Measurements from ENCODE around the gene DNAAF2. TPM values are rescaled to one million over a fixed set of nuclear protein-coding genes. Genes with fewer than 3 reads are reported as not detected.
"Not testable (repeated sequence)": the region's sequence is repeated elsewhere in the genome, so short reads cannot be mapped to it uniquely, and the experiment has no call there.

Gene DNAAF2
- total RNA-seq (1 to 10 TPM; 6.9 TPM), polyA plus RNA-seq (10 to 100 TPM; 10.1 to 16.7 (median 12.3) TPM), total RNA-seq (15.4 to 45.2 (median 33.8) reads per million in 6 experiments)

- no peaks in the 10 kb centered on the region for H3K9me3 Mint-ChIP-seq
- H3K27ac Mint-ChIP-seq = peak within 1 kb of the TSS; percentile 94 to 99 (median 98)
- peak within 1 kb of the TSS; percentile 92 to 99 (median 97) for H3K4me3 Mint-ChIP-seq
- peak in 9 of 10 donors; percentile 51 to 85 (median 66) for DNase-seq
- peaks cover 0 to 30% (median 2%) of the 10 kb centered on the region in 3 donors for H3K36me3 Mint-ChIP-seq
- peaks cover 18 to 68% (median 60%) of the 10 kb centered on the region in 4 donors for H3K4me1 Mint-ChIP-seq
- no peaks in the 10 kb centered on the region for H3K27me3 Mint-ChIP-seq
- peak; percentile 46 to 53 for ATAC-seq
- POLR2A ChIA-PET = interaction anchor here (0.9 to 6.3 kb wide), 22 partner anchors 8 to 897 kb away, joined by 3 to 203 read pairs (median 4); partner anchors contain the start of genes KLHDC1, KLHDC2, LRR1 and MGAT2
Observed at GRCh38 chr14:49634547-49635334, at the start of gene DNAAF2. Gene DNAAF2 (minus strand): TSS chr14:49635244. CDS start chr14:49635149, 95 bp downstream.

- H3K27ac Mint-ChIP-seq = no peak overlapping the region
- H3K9me3 Mint-ChIP-seq = peaks cover 0 to under 1% (median 0%) of the 10 kb centered on the region in 9 donors
- H3K36me3 Mint-ChIP-seq = peaks cover 0 to 3% (median 3%) of the 10 kb centered on the region in 3 donors
- no peaks in the 10 kb centered on the region for H3K27me3 Mint-ChIP-seq
- no peaks in the 10 kb centered on the region for H3K4me1 Mint-ChIP-seq
- no peak for ATAC-seq
- DNase-seq = no peak
- no peak overlapping the region for H3K4me3 Mint-ChIP-seq
- POLR2A ChIA-PET = no interaction called here
Observed at GRCh38 chr14:49679271-49679670, 44.2 kb upstream of the DNAAF2 start.

- POLR2A ChIA-PET = no interaction called here
- H3K27me3 Mint-ChIP-seq = peaks cover 0 to 3% (median 0%) of the 10 kb centered on the region in 5 donors
- no peak overlapping the region for H3K27ac Mint-ChIP-seq
- no peak overlapping the region for H3K4me3 Mint-ChIP-seq
- peak in 1 of 2 donors; percentile 38 for ATAC-seq
- peaks cover 0 to 4% (median 0%) of the 10 kb centered on the region in 4 donors for H3K4me1 Mint-ChIP-seq
- peaks cover 0 to 3% (median 3%) of the 10 kb centered on the region in 3 donors for H3K36me3 Mint-ChIP-seq
- H3K9me3 Mint-ChIP-seq = peaks cover 0 to 4% (median 0%) of the 10 kb centered on the region in 9 donors
- no peak for DNase-seq
Observed at GRCh38 chr14:49677643-49678042, 42.6 kb upstream of the DNAAF2 start.

- Mint-ChIP-seq H3K27ac (no peak overlapping the region), H3K36me3 (peaks cover 0 to 6% (median 0%) of the 10 kb centered on the region in 3 donors), H3K27me3 (peaks cover 0 to 3% (median 0%) of the 10 kb centered on the region in 5 donors), H3K4me1 (peaks cover 0 to 4% (median 0%) of the 10 kb centered on the region in 4 donors), H3K9me3 (peaks cover 0 to 4% (median 0%) of the 10 kb centered on the region in 9 donors), H3K4me3 (no peak overlapping the region)
- DNase-seq (no peak), ATAC-seq (no peak)
- POLR2A ChIA-PET = no interaction called here
Observed at GRCh38 chr14:49673586-49673985, 38.5 kb upstream of the DNAAF2 start.

- no peak overlapping the region for H3K4me3 Mint-ChIP-seq
- H3K9me3 Mint-ChIP-seq = peaks cover 0 to 4% (median 0%) of the 10 kb centered on the region in 9 donors
- ATAC-seq (no peak), DNase-seq (no peak)
- peaks cover 0 to 3% (median 0%) of the 10 kb centered on the region in 5 donors for H3K27me3 Mint-ChIP-seq
- H3K4me1 Mint-ChIP-seq = peaks cover 0 to 4% (median 0%) of the 10 kb centered on the region in 4 donors
- H3K36me3 Mint-ChIP-seq = peaks cover 0 to 6% (median 0%) of the 10 kb centered on the region in 3 donors
- POLR2A ChIA-PET = interaction anchor here (0.6 kb wide), 1 partner anchor 22 kb away, joined by 4 read pairs; no protein-coding TSS in a partner anchor
- H3K27ac Mint-ChIP-seq = no peak overlapping the region
Observed at GRCh38 chr14:49670475-49670874, 35.4 kb upstream of the DNAAF2 start.

- DNase-seq (no peak), ATAC-seq (no peak)
- no peaks in the 10 kb centered on the region for H3K36me3 Mint-ChIP-seq
- H3K4me1 Mint-ChIP-seq = no peaks in the 10 kb centered on the region
- no peak overlapping the region for H3K4me3 Mint-ChIP-seq
- H3K9me3 Mint-ChIP-seq = no peaks in the 10 kb centered on the region
- peak overlapping the region in 1 of 10 donors; percentile 35 for H3K27ac Mint-ChIP-seq
- H3K27me3 Mint-ChIP-seq = no peaks in the 10 kb centered on the region
- POLR2A ChIA-PET = no interaction called here
Observed at GRCh38 chr14:49659526-49660455, 24.7 kb upstream of the DNAAF2 start.

GRCh38 chr14:49657500-49657899 lies 22.5 kb upstream of the DNAAF2 start:
- H3K4me1 Mint-ChIP-seq, H3K4me3 Mint-ChIP-seq, H3K27me3 Mint-ChIP-seq, DNase-seq, POLR2A ChIA-PET, H3K9me3 Mint-ChIP-seq, ATAC-seq, H3K36me3 Mint-ChIP-seq: not testable (repeated sequence)
- H3K27ac Mint-ChIP-seq = peak overlapping the region in 1 of 10 donors; percentile 37

GRCh38 chr14:49654511-49654910 lies 19.5 kb upstream of the DNAAF2 start:
- peaks cover 0 to 4% (median 1%) of the 10 kb centered on the region in 4 donors for H3K4me1 Mint-ChIP-seq
- no peaks in the 10 kb centered on the region for H3K9me3 Mint-ChIP-seq
- H3K36me3 Mint-ChIP-seq = no peaks in the 10 kb centered on the region
- no peak overlapping the region for H3K4me3 Mint-ChIP-seq
- H3K27ac Mint-ChIP-seq = no peak overlapping the region
- DNase-seq = no peak
- POLR2A ChIA-PET = no interaction called here
- ATAC-seq = no peak
- no peaks in the 10 kb centered on the region for H3K27me3 Mint-ChIP-seq

- Mint-ChIP-seq H3K4me3 (no peak overlapping the region), H3K4me1 (peaks cover 0 to 4% (median 1%) of the 10 kb centered on the region in 4 donors), H3K36me3 (no peaks in the 10 kb centered on the region), H3K27ac (peak overlapping the region in 1 of 10 donors; percentile 41), H3K9me3 (no peaks in the 10 kb centered on the region), H3K27me3 (no peaks in the 10 kb centered on the region)
- DNase-seq (no peak), ATAC-seq (no peak)
- POLR2A ChIA-PET = no interaction called here
Observed at GRCh38 chr14:49653508-49653907, 18.5 kb upstream of the DNAAF2 start.

GRCh38 chr14:49642163-49642562 lies 7.1 kb upstream of the DNAAF2 start:
- Mint-ChIP-seq H3K27ac (peak overlapping the region in 9 of 10 donors; percentile 1 to 90 (median 47)), H3K9me3 (no peaks in the 10 kb centered on the region), H3K4me3 (no peak overlapping the region), H3K4me1 (peaks cover 26 to 53% (median 51%) of the 10 kb centered on the region in 4 donors), H3K36me3 (peaks cover 0 to 23% (median 0%) of the 10 kb centered on the region in 3 donors), H3K27me3 (no peaks in the 10 kb centered on the region)
- no peak for ATAC-seq
- POLR2A ChIA-PET = interaction anchor here (1.0 kb wide), 1 partner anchor 8 kb away, joined by 3 read pairs; the partner anchor contains the start of gene DNAAF2
- DNase-seq = no peak

- Mint-ChIP-seq H3K36me3 (peaks cover 0 to 28% (median under 1%) of the 10 kb centered on the region in 3 donors), H3K27me3 (no peaks in the 10 kb centered on the region), H3K4me1 (peaks cover 26 to 53% (median 52%) of the 10 kb centered on the region in 4 donors), H3K27ac (peak overlapping the region in 9 of 10 donors; percentile 1 to 90 (median 57)), H3K9me3 (no peaks in the 10 kb centered on the region), H3K4me3 (no peak overlapping the region)
- POLR2A ChIA-PET = no interaction called here
- no peak for DNase-seq
- ATAC-seq = no peak
Observed at GRCh38 chr14:49641697-49642129, 6.7 kb upstream of the DNAAF2 start.

All from naive thymus-derived CD8-positive, alpha-beta T cell (primary cell).